Gastroesophageal sphincter (tissue), 3 donors: ENCODE measurements around the gene SLC5A6.
"Not testable (repeated sequence)": the region's sequence is repeated elsewhere in the genome, so short reads cannot be mapped to it uniquely, and the experiment has no call there.

ENCODE experiments used
- POLR2A ChIP-seq, 2 donors: fragments of 450-650 bp; IDR thresholded peaks; one replicate each; pipeline ENCODE4 v1.6.1; 2017; ENCODE audit warnings: antibody characterized with exemption in 2 of 2, mild to moderate bottlenecking in 2 of 2, moderate library complexity in 1 of 2
- POLR2AphosphoS5 ChIP-seq: sonication (generic); formaldehyde crosslinking; IDR thresholded peaks from one replicate; pipeline ENCODE4 v1.6.1; 2017; ENCODE audit warnings: antibody characterized with exemption
- TF ChIP-seq, protein P1 (sequence below), 4 experiments: fragments of 200-600 bp in 2 of 4; fragments of 450-650 bp in 2 of 4; sonication (generic) in 1 of 4; IDR thresholded peaks; one replicate each; pipeline ENCODE4 v1.5.1; 2017 to 2019; ENCODE audit warnings: antibody characterized with exemption in 4 of 4, mild to moderate bottlenecking in 2 of 4, moderate library complexity in 2 of 4

DNA sequence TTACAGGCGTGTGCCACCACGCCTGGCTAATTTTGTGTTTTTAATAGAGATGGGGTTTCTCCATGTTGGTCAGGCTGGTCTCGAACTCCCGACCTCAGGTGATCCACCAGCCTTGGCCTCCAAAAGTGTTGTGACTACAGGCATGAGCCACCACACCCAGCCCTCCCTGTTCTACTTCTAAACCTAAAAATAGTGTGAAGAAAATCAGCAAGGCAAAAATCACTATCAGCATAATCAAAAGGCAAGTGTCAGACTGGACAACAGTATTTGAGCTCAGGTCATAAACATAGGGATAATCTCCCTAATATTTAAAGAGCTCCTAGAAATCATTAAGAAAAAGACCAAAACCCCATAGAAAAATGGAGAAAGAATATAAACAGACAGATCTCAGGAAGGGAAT is 36.3 kb downstream of the SLC5A6 start:
- TF ChIP-seq, protein P1, sequence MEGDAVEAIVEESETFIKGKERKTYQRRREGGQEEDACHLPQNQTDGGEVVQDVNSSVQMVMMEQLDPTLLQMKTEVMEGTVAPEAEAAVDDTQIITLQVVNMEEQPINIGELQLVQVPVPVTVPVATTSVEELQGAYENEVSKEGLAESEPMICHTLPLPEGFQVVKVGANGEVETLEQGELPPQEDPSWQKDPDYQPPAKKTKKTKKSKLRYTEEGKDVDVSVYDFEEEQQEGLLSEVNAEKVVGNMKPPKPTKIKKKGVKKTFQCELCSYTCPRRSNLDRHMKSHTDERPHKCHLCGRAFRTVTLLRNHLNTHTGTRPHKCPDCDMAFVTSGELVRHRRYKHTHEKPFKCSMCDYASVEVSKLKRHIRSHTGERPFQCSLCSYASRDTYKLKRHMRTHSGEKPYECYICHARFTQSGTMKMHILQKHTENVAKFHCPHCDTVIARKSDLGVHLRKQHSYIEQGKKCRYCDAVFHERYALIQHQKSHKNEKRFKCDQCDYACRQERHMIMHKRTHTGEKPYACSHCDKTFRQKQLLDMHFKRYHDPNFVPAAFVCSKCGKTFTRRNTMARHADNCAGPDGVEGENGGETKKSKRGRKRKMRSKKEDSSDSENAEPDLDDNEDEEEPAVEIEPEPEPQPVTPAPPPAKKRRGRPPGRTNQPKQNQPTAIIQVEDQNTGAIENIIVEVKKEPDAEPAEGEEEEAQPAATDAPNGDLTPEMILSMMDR (IDR thresholded peaks at IDR 0.05) = not testable (repeated sequence)
- not testable (repeated sequence) for TF ChIP-seq POLR2AphosphoS5; POLR2A (IDR thresholded peaks at IDR 0.05)
